Upper lobe of left lung (tissue), 6 donors: ENCODE data around the gene NGEF. TPM values are rescaled to one million over a fixed set of nuclear protein-coding genes. Genes with fewer than 3 reads are reported as not detected.
A peak's percentile ranks its signal among the peaks of the same experiment; 100 is the strongest.

ENCODE experiments used
- ATAC-seq, 2 donors: fragments of 200-7000 bp; cut with Tn5 transposase; one replicate each; pipeline ENCODE4 v1.9.1; 2022; ENCODE audit warnings: mild to moderate bottlenecking in 2 of 2, moderate library complexity in 2 of 2; ENCODE audit not compliant: low FRiP score in 2 of 2
- DNase-seq, 2 donors: peaks; one replicate each; pipeline ENCODE4 v3.0.0-alpha.2; 2019 to 2020
- H3K27ac ChIP-seq, 4 donors: fragments of 200-600 bp; sonication (generic); one replicate each; pipeline ENCODE4 v1.5.1; 2016 to 2019
- H3K27me3 ChIP-seq, 4 donors: fragments of 200-600 bp; sonication (generic); one replicate each; pipeline ENCODE4 v1.5.1; 2017 to 2019
- H3K36me3 ChIP-seq, 4 donors: fragments of 200-600 bp; sonication (generic); one replicate each; pipeline ENCODE4 v1.5.1; 2016 to 2019
- H3K4me1 ChIP-seq, 4 donors: fragments of 200-600 bp; sonication (generic); one replicate each; pipeline ENCODE4 v1.5.1; 2018 to 2019
- H3K4me3 ChIP-seq, 4 donors: fragments of 200-600 bp; sonication (generic); one replicate each; pipeline ENCODE4 v1.5.1; 2017 to 2019; ENCODE audit warnings: mild to moderate bottlenecking in 2 of 4, moderate library complexity in 1 of 4
- H3K9me3 ChIP-seq, 4 donors: fragments of 200-600 bp; sonication (generic); one replicate each; pipeline ENCODE4 v1.5.1; 2018 to 2019
- EP300 ChIP-seq, 4 donors: sonication (generic); formaldehyde crosslinking; IDR thresholded peaks; one replicate each; pipeline ENCODE4 v1.5.1; 2017; ENCODE audit warnings: antibody characterized with exemption in 4 of 4, control low read depth in 2 of 4
- POLR2A ChIP-seq, 4 donors: fragments of 450-650 bp; IDR thresholded peaks; one replicate each; pipeline ENCODE4 v1.5.1; 2016 to 2017; ENCODE audit warnings: antibody characterized with exemption in 4 of 4, mild to moderate bottlenecking in 2 of 4
- POLR2AphosphoS5 ChIP-seq, 2 donors: sonication (generic); formaldehyde crosslinking; IDR thresholded peaks; one replicate each; pipeline ENCODE4 v1.5.1; 2017; ENCODE audit warnings: antibody characterized with exemption in 2 of 2
- WGBS, 2 donors: methylation state at CpG; one replicate each; pipeline ENCODE4 v1.1.5; 2017 to 2018; 5-methylcytosine and 5-hydroxymethylcytosine counted together
- total RNA-seq, 6 donors: library from RNA; depleted of rRNA in 4 of 6; stranded (reverse); fragments of >200 nt in 4 of 6; gene quantifications; one replicate each; pipeline versions ENCODE4 v1.1.0 to v1.2.1, GENCODE V29; 2016 to 2021
- TF ChIP-seq, protein P1 (sequence below), 6 experiments: fragments of 450-650 bp in 4 of 6; fragments of 200-600 bp in 2 of 6; sonication (generic) in 2 of 6; IDR thresholded peaks; one replicate each; pipeline ENCODE4 v1.5.1; 2016 to 2019; ENCODE audit warnings: antibody characterized with exemption in 6 of 6
- donor health status: DM: no; HTN: no; CAD: no; lungs with moderate emphysema.
- donor health status: DM: no; HTN: yes; CAD: no; lungs with severe emphysema.

Gene NGEF
- total RNA-seq, 6 donors from 2014 or later: 0.29 to 6.3 (median 0.98) TPM; not detected in 1

- no peaks in the 10 kb centered on the region for H3K36me3 ChIP-seq
- no peak for DNase-seq
- no peak for ATAC-seq
- no peaks in the 10 kb centered on the region for H3K4me1 ChIP-seq
- 58 to 73% methylated on average over 7 of the region's 7 CpGs for WGBS, 2 donors
- H3K27me3 ChIP-seq: no peaks in the 10 kb centered on the region
- TF ChIP-seq, protein P1, sequence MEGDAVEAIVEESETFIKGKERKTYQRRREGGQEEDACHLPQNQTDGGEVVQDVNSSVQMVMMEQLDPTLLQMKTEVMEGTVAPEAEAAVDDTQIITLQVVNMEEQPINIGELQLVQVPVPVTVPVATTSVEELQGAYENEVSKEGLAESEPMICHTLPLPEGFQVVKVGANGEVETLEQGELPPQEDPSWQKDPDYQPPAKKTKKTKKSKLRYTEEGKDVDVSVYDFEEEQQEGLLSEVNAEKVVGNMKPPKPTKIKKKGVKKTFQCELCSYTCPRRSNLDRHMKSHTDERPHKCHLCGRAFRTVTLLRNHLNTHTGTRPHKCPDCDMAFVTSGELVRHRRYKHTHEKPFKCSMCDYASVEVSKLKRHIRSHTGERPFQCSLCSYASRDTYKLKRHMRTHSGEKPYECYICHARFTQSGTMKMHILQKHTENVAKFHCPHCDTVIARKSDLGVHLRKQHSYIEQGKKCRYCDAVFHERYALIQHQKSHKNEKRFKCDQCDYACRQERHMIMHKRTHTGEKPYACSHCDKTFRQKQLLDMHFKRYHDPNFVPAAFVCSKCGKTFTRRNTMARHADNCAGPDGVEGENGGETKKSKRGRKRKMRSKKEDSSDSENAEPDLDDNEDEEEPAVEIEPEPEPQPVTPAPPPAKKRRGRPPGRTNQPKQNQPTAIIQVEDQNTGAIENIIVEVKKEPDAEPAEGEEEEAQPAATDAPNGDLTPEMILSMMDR (IDR thresholded peaks at IDR 0.05): no peak
- no peak for TF ChIP-seq EP300 (IDR thresholded peaks at IDR 0.05)
- no peak for TF ChIP-seq POLR2A (IDR thresholded peaks at IDR 0.05)
- TF ChIP-seq POLR2AphosphoS5 (IDR thresholded peaks at IDR 0.05): no peak
- no peaks in the 10 kb centered on the region for H3K9me3 ChIP-seq
- H3K4me3 ChIP-seq: no peak overlapping the region
- H3K27ac ChIP-seq: no peak overlapping the region
Measured at GRCh38 chr2:232981356-232981755, 31.7 kb downstream of the NGEF start.

GRCh38 chr2:232980683-232981082 is 32.4 kb downstream of the NGEF start:
- WGBS, 2 donors: 67 to 81% methylated on average over 5 to 7 of the region's 7 CpGs
- no peaks in the 10 kb centered on the region for H3K27me3 ChIP-seq
- ATAC-seq (no peak), DNase-seq (no peak)
- no peaks in the 10 kb centered on the region for H3K9me3 ChIP-seq
- TF ChIP-seq POLR2AphosphoS5 (IDR thresholded peaks at IDR 0.05) (no peak), POLR2A (IDR thresholded peaks at IDR 0.05) (no peak), EP300 (IDR thresholded peaks at IDR 0.05) (no peak)
- TF ChIP-seq, protein P1 (IDR thresholded peaks at IDR 0.05): no peak
- no peaks in the 10 kb centered on the region for H3K4me1 ChIP-seq
- H3K27ac ChIP-seq: no peak overlapping the region
- no peaks in the 10 kb centered on the region for H3K36me3 ChIP-seq
- H3K4me3 ChIP-seq: no peak overlapping the region

DNA sequence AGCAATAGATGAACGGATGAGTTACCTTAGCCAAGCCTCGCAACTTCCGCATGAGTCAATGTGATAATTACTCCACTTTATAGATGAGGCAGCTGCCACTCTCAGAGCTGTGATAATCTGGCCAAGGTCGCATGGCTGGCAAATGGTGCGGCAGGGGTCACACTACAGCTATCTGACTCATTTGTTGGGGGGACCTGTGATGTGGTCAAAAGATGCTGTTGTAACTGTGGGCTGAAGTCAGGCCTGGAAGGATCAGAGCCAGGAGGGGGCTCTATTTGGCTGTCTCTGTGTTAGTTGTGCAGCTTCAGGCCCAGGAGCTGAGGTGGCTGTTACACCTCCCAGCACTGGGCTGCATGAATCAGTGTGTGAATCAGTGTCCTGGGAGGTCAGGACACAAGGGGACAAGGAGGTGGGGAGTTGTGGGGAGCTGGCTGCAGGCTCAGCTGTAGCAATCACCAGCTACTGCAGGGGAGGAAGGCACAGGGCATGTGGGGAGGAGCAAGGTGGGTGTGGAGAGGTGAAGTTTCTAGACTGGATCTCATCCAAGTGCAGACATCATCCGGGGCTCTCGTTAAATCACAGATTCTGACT is 33.1 kb downstream of the NGEF start:
- Histone ChIP-seq H3K27ac (no peak overlapping the region), H3K36me3 (no peaks in the 10 kb centered on the region), H3K9me3 (no peaks in the 10 kb centered on the region), H3K27me3 (no peaks in the 10 kb centered on the region), H3K4me3 (no peak overlapping the region), H3K4me1 (no peaks in the 10 kb centered on the region)
- TF ChIP-seq POLR2A (IDR thresholded peaks at IDR 0.05) (no peak), EP300 (IDR thresholded peaks at IDR 0.05) (no peak), POLR2AphosphoS5 (IDR thresholded peaks at IDR 0.05) (no peak)
- TF ChIP-seq, protein P1 (IDR thresholded peaks at IDR 0.05): no peak
- WGBS, 2 donors: 75 to 78% methylated on average over 7 of the region's 7 CpGs
- ATAC-seq: peak in 1 of 2 donors; percentile 18
- no peak for DNase-seq

DNA sequence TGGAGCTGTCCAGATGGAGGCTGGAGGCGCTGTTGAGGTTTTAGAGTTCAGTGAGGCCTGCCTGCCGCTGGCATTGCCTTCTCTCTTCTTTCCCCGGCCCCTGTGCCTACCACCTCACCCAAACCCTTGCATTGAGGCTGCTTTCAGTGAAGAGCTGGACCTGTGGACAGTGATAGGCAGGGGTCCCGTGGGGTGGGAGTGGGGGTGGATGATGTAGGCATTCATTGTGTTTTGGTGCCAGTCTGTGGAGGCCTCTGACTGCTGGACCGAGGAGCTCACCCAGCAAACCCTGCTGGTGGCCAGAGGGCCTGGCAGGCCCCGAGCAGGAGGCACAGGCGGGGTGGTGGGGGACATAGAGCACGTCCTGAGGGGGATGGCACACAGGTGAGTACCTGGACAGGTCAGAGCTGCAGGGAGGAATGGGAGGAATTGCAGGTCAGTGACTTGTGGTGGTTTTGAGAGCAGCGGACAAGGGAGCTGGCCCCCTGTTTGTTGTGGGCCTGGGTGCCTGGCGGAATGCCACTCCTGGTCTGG is 35.6 kb downstream of the NGEF start:
- DNase-seq (no peak), ATAC-seq (no peak)
- Histone ChIP-seq H3K36me3 (no peaks in the 10 kb centered on the region), H3K27me3 (no peaks in the 10 kb centered on the region), H3K4me3 (no peak overlapping the region), H3K4me1 (no peaks in the 10 kb centered on the region), H3K9me3 (no peaks in the 10 kb centered on the region), H3K27ac (no peak overlapping the region)
- WGBS, 2 donors: 87 to 92% methylated on average over 6 to 10 of the region's 10 CpGs
- TF ChIP-seq POLR2AphosphoS5 (IDR thresholded peaks at IDR 0.05): no peak
- TF ChIP-seq EP300 (IDR thresholded peaks at IDR 0.05): no peak
- TF ChIP-seq POLR2A (IDR thresholded peaks at IDR 0.05): no peak
- TF ChIP-seq, protein P1 (IDR thresholded peaks at IDR 0.05): no peak
